Loucy (cell line): ENCODE data around the gene PPP6R1.

Experiments
- H2AFZ ChIP-seq: fragments of 200-600 bp; sonication (generic); 2 replicates; pipeline ENCODE4 v1.6.0; 2016; ENCODE audit warnings: antibody characterized with exemption, mild to moderate bottlenecking, low read length, moderate library complexity
- H3F3A ChIP-seq: fragments of 200-600 bp; 2 replicates; pipeline ENCODE4 v1.6.0; 2016; ENCODE audit warnings: antibody characterized with exemption, low read depth, mild to moderate bottlenecking
- H3K27me3 ChIP-seq: fragments of 200-600 bp; sonication (generic); 2 replicates; pipeline ENCODE4 v1.6.1; 2014; ENCODE audit warnings: low read length, mild to moderate bottlenecking; ENCODE audit not compliant: insufficient read depth, poor library complexity, severe bottlenecking
- H3K36me3 ChIP-seq: fragments of 200-600 bp; sonication (generic); 2 replicates; pipeline ENCODE4 v1.6.1; 2016; ENCODE audit warnings: low read length; ENCODE audit not compliant: insufficient read depth
- H3K4me1 ChIP-seq: fragments of 200-600 bp; sonication (generic); 2 replicates; pipeline ENCODE4 v1.5.1; 2014; ENCODE audit warnings: low read length, mild to moderate bottlenecking; ENCODE audit not compliant: insufficient read depth, poor library complexity, severe bottlenecking
- H3K4me2 ChIP-seq: fragments of 200-600 bp; sonication (generic); 2 replicates; pipeline ENCODE4 v1.6.0; 2014; ENCODE audit warnings: antibody characterized with exemption, low read length, low read depth, mild to moderate bottlenecking; ENCODE audit not compliant: poor library complexity, severe bottlenecking
- H3K4me3 ChIP-seq: fragments of 200-600 bp; sonication (generic); 2 replicates; pipeline ENCODE4 v1.5.1; 2014; ENCODE audit warnings: low read length, mild to moderate bottlenecking, mixed read lengths; ENCODE audit not compliant: poor library complexity, severe bottlenecking
- H3K79me2 ChIP-seq: fragments of 200-600 bp; sonication (generic); 2 replicates; pipeline ENCODE4 v1.6.1; 2014; ENCODE audit warnings: low read length; ENCODE audit not compliant: insufficient read depth
- H3K9ac ChIP-seq: fragments of 200-600 bp; sonication (generic); 2 replicates; pipeline ENCODE4 v1.6.0; 2014; ENCODE audit warnings: mild to moderate bottlenecking, low read depth, low read length, moderate library complexity; ENCODE audit not compliant: poor library complexity, severe bottlenecking
- H3K9me2 ChIP-seq: fragments of 200-600 bp; sonication (generic); replicated peaks from 2 replicates; pipeline ENCODE4 v1.6.1; 2016; ENCODE audit warnings: low read depth, low read length, mixed read lengths
- H3K9me3 ChIP-seq: fragments of 200-600 bp; sonication (generic); 2 replicates; pipeline ENCODE4 v1.6.1; 2014; ENCODE audit warnings: mild to moderate bottlenecking, antibody characterized with exemption, low read length, low read depth; ENCODE audit not compliant: insufficient read depth
- H4K20me1 ChIP-seq: fragments of 200-600 bp; sonication (generic); 2 replicates; pipeline ENCODE4 v1.6.0; 2014; ENCODE audit warnings: antibody characterized with exemption, low read length, mild to moderate bottlenecking; ENCODE audit not compliant: insufficient read depth, poor library complexity, severe bottlenecking
- CTCF ChIP-seq: fragments of 200-600 bp; sonication (generic); conservative IDR thresholded peaks from 2 replicates; pipeline ENCODE4 v1.5.1; 2014; ENCODE audit warnings: mild to moderate bottlenecking, antibody characterized with exemption, low read length
- EZH2phosphoT487 ChIP-seq: fragments of 200-600 bp; IDR thresholded peaks from 2 replicates; pipeline ENCODE4 v1.6.1; 2018; ENCODE audit warnings: antibody characterized with exemption, mild to moderate bottlenecking, moderate library complexity, borderline replicate concordance

PPP6R1 gene

DNA sequence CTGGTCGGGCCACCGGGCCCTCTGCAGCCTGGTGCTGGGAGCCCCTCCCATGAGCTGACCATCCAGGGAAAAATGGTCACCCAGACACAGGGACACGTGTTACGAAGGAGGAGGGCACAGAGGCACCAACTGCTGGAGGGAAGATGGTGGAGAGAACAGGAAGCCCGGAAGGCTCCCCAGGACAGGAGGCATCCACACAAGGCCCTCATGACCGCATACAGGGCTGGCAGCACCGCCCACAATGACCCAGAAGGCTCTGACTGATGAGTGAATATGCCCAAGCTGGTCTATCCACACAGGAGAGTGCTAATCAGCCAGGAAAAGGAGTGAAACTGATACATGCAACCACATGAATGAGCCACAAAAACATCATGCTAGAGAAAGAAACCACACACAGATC is 16.3 kb downstream of the PPP6R1 start:
- TF ChIP-seq EZH2phosphoT487 = no peak
- no peak for TF ChIP-seq CTCF
- peaks cover 85% of the 10 kb centered on the region for H4K20me1 ChIP-seq

GRCh38 chr19:55241935-55242464 is 16.8 kb downstream of the PPP6R1 start:
- Histone ChIP-seq H3F3A (no peaks in the 10 kb centered on the region), H3K4me2 (no peak overlapping the region), H2AFZ (no peak overlapping the region), H4K20me1 (peaks cover 85% of the 10 kb centered on the region), H3K9ac (no peak overlapping the region), H3K9me2 (no peaks in the 10 kb centered on the region), H3K9me3 (no peaks in the 10 kb centered on the region), H3K4me1 (no peaks in the 10 kb centered on the region), H3K27me3 (no peaks in the 10 kb centered on the region), H3K4me3 (no peak overlapping the region), H3K36me3 (peaks cover 98% of the 10 kb centered on the region), H3K79me2 (peaks cover 78% of the 10 kb centered on the region)
- TF ChIP-seq EZH2phosphoT487 (no peak), CTCF (no peak)

More for the DNA sequence above, 16.3 kb downstream of the PPP6R1 start:
- Histone ChIP-seq H2AFZ (no peak overlapping the region), H3K9ac (no peak overlapping the region), H3K4me3 (no peak overlapping the region), H3K4me2 (no peak overlapping the region), H3K4me1 (no peaks in the 10 kb centered on the region), H3K27me3 (no peaks in the 10 kb centered on the region), H3K79me2 (peaks cover 79% of the 10 kb centered on the region), H3K36me3 (peaks cover 98% of the 10 kb centered on the region; the same call in 1 of the 2 replicates), H3F3A (no peaks in the 10 kb centered on the region), H3K9me3 (no peaks in the 10 kb centered on the region), H3K9me2 (no peaks in the 10 kb centered on the region)

GRCh38 chr19:55241143-55241934 is 17.5 kb downstream of the PPP6R1 start:
- TF ChIP-seq EZH2phosphoT487 = no peak
- no peak for TF ChIP-seq CTCF
- H2AFZ ChIP-seq = no peak overlapping the region
- H3K9me2 ChIP-seq = no peaks in the 10 kb centered on the region
- no peak overlapping the region for H3K4me3 ChIP-seq
- H3F3A ChIP-seq = no peaks in the 10 kb centered on the region
- no peaks in the 10 kb centered on the region for H3K9me3 ChIP-seq
- peaks cover 77% of the 10 kb centered on the region for H3K79me2 ChIP-seq
- no peaks in the 10 kb centered on the region for H3K27me3 ChIP-seq
- H3K4me2 ChIP-seq = no peak overlapping the region
- peaks cover 84% of the 10 kb centered on the region for H4K20me1 ChIP-seq
- H3K9ac ChIP-seq = no peak overlapping the region
- H3K36me3 ChIP-seq = peaks cover 98% of the 10 kb centered on the region
- no peaks in the 10 kb centered on the region for H3K4me1 ChIP-seq
